Muscle of arm (tissue), 12 donors: Measurements from ENCODE around the gene SIRT2. TPM values are rescaled to one million over a fixed set of nuclear protein-coding genes. Genes with fewer than 3 reads are reported as not detected.
"Not testable (repeated sequence)": the region's sequence is repeated elsewhere in the genome, so short reads cannot be mapped to it uniquely, and the experiment has no call there.

ENCODE experiments used
- DNase-seq: peaks from one replicate; pipeline ENCODE4 v3.0.0-alpha.2; 2013
- polyA plus RNA-seq, 12 donors: library from polyadenylated mRNA; unstranded; fragments of 120-200 nt; gene quantifications; one replicate each; pipeline ENCODE4 v1.2.1, GENCODE V29; 2013; ENCODE audit not compliant: insufficient read length in 12 of 12

Gene SIRT2
- polyA plus RNA-seq, 12 donors = 74.8 to 135 (median 104) TPM; not detected in 1

DNA sequence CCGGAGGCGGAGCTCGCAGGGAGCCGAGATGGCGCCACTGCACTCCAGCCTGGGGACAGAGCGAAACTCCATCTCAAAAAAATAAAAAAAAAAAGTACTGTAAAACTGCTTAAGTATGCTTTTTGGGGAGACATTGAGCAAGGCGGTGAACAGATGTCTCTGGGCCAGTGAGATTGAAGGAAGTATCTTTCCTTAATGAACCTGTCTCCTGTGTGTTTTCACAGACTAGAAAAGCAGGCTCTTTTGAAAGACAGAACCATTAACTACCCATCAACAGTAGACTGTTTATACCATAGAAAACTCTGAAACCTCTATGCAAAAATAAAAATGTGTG, 66.4 kb downstream of the SIRT2 start:
- DNase-seq = no peak

DNA sequence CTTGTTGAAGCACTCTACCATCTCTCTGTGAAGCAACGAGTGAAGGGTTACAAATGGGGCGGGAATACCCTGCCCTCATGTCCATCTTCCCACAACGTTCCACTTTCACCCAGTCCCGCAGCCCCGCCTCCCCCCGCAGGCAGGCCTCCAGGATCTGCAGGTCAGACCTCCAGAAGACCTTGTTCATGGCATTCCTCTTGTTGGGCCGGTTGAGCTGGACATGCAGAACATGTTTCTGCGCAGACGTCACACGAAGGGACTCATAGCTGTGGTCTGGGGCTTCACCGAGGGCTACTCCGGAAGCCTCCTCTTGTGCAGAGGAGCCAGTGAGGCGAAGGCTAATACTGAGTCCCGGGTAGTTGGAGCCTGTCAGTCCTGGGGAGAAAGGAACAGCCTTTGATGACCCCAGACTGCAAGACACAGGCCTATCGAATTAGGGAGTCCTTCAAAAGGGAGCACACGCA, 68.2 kb downstream of the SIRT2 start:
- no peak for DNase-seq

DNA sequence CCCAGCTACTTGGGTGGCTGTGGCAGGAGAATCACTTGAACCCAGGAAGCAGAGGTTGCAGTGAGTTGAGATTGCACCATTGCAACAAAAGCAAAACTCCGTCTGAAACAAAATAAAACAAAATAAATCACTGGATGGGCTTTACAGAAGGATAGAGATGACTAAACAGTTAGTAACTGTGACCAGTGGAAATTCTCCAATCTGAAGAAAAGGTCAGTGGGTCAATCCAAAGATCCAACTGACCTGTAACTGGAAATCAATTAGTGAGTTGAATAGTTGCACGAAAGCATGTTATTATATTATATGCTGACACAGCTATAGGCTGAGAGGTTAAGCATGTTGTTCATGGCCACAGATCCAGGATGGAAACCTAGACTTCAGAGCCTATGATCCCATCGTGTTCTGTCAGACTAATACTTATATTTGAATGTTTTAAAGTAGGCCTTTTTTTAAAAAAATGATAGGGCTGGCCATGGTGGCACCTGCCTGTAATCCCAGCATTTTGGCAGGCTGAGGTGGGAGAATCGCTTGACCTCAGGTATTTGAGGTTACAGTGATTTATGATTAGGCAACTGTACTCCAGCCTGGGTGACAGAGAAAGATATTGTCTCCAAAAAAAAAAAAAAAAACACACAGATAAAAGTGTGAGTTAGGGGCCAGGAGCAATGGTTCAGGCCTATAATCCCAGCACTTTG, 69.2 kb downstream of the SIRT2 start:
- DNase-seq = no peak

DNA sequence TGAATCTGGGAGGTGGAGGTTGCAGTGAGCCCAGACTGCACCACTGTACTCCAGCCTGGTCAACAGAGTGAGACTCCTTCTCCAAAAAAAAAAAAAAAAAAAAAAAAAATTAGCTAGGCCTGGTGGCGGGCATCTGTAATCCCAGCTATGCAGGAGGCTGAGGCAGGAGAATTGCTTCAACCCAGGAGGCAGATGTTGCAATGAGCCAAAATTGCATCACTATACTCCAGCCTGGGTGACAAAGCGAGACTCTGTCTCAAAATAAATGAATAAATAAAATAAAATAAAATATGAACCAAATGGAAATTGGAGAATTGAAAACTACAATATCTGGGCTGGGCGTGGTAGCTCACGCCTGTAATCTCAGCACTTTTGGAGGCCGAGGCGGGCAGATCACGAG, 70.2 kb downstream of the SIRT2 start:
- DNase-seq = not testable (repeated sequence)

Other genes starting within 250 kb of the SIRT2 start
- 1 to 10 TPM in 6 of 12 donors, under 1 TPM in 4, not detected in 2; 0.64 to 5.1 (median 1.3) TPM for gene CAPN12, start 155.1 kb downstream of the SIRT2 start, polyA plus RNA-seq
- gene LGALS7, start 126.1 kb downstream of the SIRT2 start, polyA plus RNA-seq = 1 to 10 TPM in 5 of 12 donors, under 1 TPM in 3, not detected in 4; 0.33 to 8.7 (median 1.0) TPM
- gene LGALS7B, start 110.4 kb downstream of the SIRT2 start, polyA plus RNA-seq = 100 to 1,000 TPM in 1 of 12 donors, 10 to 100 TPM in 2, 1 to 10 TPM in 2, under 1 TPM in 1, not detected in 6; 0.93 to 126 (median 7.2) TPM
- 100 to 1,000 TPM in 1 of 12 donors, 1 to 10 TPM in 4, under 1 TPM in 6, not detected in 1; 0.50 to 236 (median 0.88) TPM for gene LGALS4, start 86.7 kb downstream of the SIRT2 start, polyA plus RNA-seq
- gene ECH1, start 67.8 kb downstream of the SIRT2 start, polyA plus RNA-seq = 100 to 1,000 TPM in 7 of 12 donors, 10 to 100 TPM in 4, not detected in 1; 86.5 to 129 (median 102) TPM
- gene HNRNPL, start 49.6 kb downstream of the SIRT2 start, polyA plus RNA-seq = over 10,000 TPM in 1 of 12 donors, 100 to 1,000 TPM in 11; 251 to 16,091 (median 284) TPM
- gene RINL, start 21.3 kb downstream of the SIRT2 start, polyA plus RNA-seq = 10 to 100 TPM in 3 of 12 donors, 1 to 10 TPM in 8, not detected in 1; 6.4 to 17.9 (median 9.0) TPM
- 10 to 100 TPM in 3 of 12 donors, 1 to 10 TPM in 8, not detected in 1; 5.8 to 19.6 (median 7.2) TPM for gene NFKBIB, start 351 bp upstream of the SIRT2 start, polyA plus RNA-seq
- gene CCER2, start 12.6 kb upstream of the SIRT2 start, polyA plus RNA-seq = 10 to 100 TPM in 1 of 12 donors, 1 to 10 TPM in 10, not detected in 1; 2.7 to 14.5 (median 4.5) TPM
- 10 to 100 TPM in 11 of 12 donors, not detected in 1; 16.9 to 42.8 (median 26.5) TPM for gene SARS2, start 31.1 kb upstream of the SIRT2 start, polyA plus RNA-seq
- 10 to 100 TPM in 11 of 12 donors, not detected in 1; 13.6 to 26.5 (median 14.8) TPM for gene MRPS12, start 31.3 kb upstream of the SIRT2 start, polyA plus RNA-seq
- gene FBXO17, start 76.1 kb upstream of the SIRT2 start, polyA plus RNA-seq = 10 to 100 TPM in 11 of 12 donors, not detected in 1; 22.6 to 33.6 (median 28.0) TPM
- 10 to 100 TPM in 1 of 12 donors, 1 to 10 TPM in 9, under 1 TPM in 1, not detected in 1; 0.89 to 10.3 (median 2.5) TPM for gene FBXO27, start 132.9 kb upstream of the SIRT2 start, polyA plus RNA-seq
- gene ACP7, start 184.8 kb upstream of the SIRT2 start, polyA plus RNA-seq = under 1 TPM in 9 of 12 donors, not detected in 3; 0.07 to 0.30 (median 0.13) TPM
- 10 to 100 TPM in 11 of 12 donors, not detected in 1; 11.9 to 33.1 (median 16.0) TPM for gene PAK4, start 226.2 kb upstream of the SIRT2 start, polyA plus RNA-seq